IMR-90 (cell line): ENCODE data around the gene NEGR1. TPM values are rescaled to one million over a fixed set of nuclear protein-coding genes. Genes with fewer than 3 reads are reported as not detected.

Experiments
- ATAC-seq: fragments of 200-7000 bp; cut with Tn5 transposase; 2 replicates; pipeline ENCODE4 v1.9.1; 2020; ENCODE audit warnings: low read depth, mild to moderate bottlenecking, moderate library complexity
- BruUV-seq: library from RNA; stranded (reverse); fragments of 400-500 nt; replicated peaks from 2 replicates; lab custom pipeline; 2021; lab: Mats Ljungman, UMichigan
- CTCF ChIA-PET: fragments of 300-600 bp; formaldehyde crosslinking; extraction: SDS; loops from one replicate; lab custom pipeline; 2021; ENCODE audit warnings: antibody characterized with exemption; lab: Yijun Ruan, JAX
- POLR2A ChIA-PET: fragments of 300-600 bp; sonication (Branson Sonifier 250); formaldehyde crosslinking; loops from one replicate; lab custom pipeline; 2022; ENCODE audit warnings: antibody characterized with exemption; ENCODE audit not compliant: unreplicated experiment; lab: Charles Lee
- DNase-seq: peaks from one replicate; pipeline ENCODE4 v3.0.0; 2013
- H2AFZ ChIP-seq: replicated peaks from 2 replicates; pipeline ENCODE3; 2013; ENCODE audit warnings: low read length, mild to moderate bottlenecking; ENCODE audit not compliant: poor library complexity
- H2AK5ac ChIP-seq: 2 replicates; pipeline ENCODE4 v1.6.1; 2013; ENCODE audit warnings: low read depth, low read length, inconsistent platforms
- H2AK9ac ChIP-seq: replicated peaks from 2 replicates; pipeline ENCODE3; 2013; ENCODE audit warnings: mild to moderate bottlenecking, low read depth, low read length, moderate library complexity; ENCODE audit not compliant: poor library complexity
- H2BK120ac ChIP-seq: 2 replicates; pipeline ENCODE4 v1.6.1; 2013; ENCODE audit warnings: low read depth, low read length, inconsistent platforms
- H2BK15ac ChIP-seq: 3 replicates; pipeline ENCODE4 v1.6.1; 2013; ENCODE audit warnings: low read depth, low read length, inconsistent platforms
- H2BK20ac ChIP-seq: 2 replicates; pipeline ENCODE4 v1.6.1; 2013; ENCODE audit warnings: low read depth, mild to moderate bottlenecking, inconsistent platforms, low read length, moderate library complexity
- H2BK5ac ChIP-seq: 2 replicates; pipeline ENCODE4 v1.6.1; 2013; ENCODE audit warnings: mild to moderate bottlenecking, low read depth, low read length, inconsistent platforms; ENCODE audit not compliant: poor library complexity, severe bottlenecking
- H3K14ac ChIP-seq: replicated peaks from 2 replicates; pipeline ENCODE4 v1.6.1; 2013; ENCODE audit warnings: low read depth, low read length, inconsistent platforms
- H3K18ac ChIP-seq: 2 replicates; pipeline ENCODE4 v1.6.1; 2013; ENCODE audit warnings: low read depth, low read length, control low read depth
- H3K23ac ChIP-seq: 2 replicates; pipeline ENCODE4 v1.6.1; 2013; ENCODE audit warnings: low read depth, low read length, inconsistent platforms
- H3K27ac ChIP-seq: 2 replicates; pipeline ENCODE4 v1.5.1; 2013; ENCODE audit warnings: mild to moderate bottlenecking, control low read depth, low read length; ENCODE audit not compliant: insufficient read depth
- H3K27me3 ChIP-seq: 2 replicates; pipeline ENCODE4 v1.6.1; 2013; ENCODE audit warnings: low read length; ENCODE audit not compliant: control insufficient read depth, insufficient read depth
- H3K36me3 ChIP-seq: 2 replicates; pipeline ENCODE4 v1.6.1; 2013; ENCODE audit warnings: low read length, mixed read lengths; ENCODE audit not compliant: control insufficient read depth, insufficient read depth
- H3K4ac ChIP-seq: 2 replicates; pipeline ENCODE4 v1.6.1; 2013; ENCODE audit warnings: low read depth, low read length, inconsistent platforms
- H3K4me1 ChIP-seq: 2 replicates; pipeline ENCODE4 v1.6.1; 2013; ENCODE audit warnings: low read length, mixed read lengths; ENCODE audit not compliant: control insufficient read depth, insufficient read depth
- H3K4me2 ChIP-seq: 2 replicates; pipeline ENCODE4 v1.6.1; 2013; ENCODE audit warnings: low read depth, mild to moderate bottlenecking, control low read depth, low read length, moderate library complexity
- H3K4me3 ChIP-seq: 2 replicates; pipeline ENCODE4 v1.5.1; 2013; ENCODE audit warnings: low read depth, mild to moderate bottlenecking, control low read depth, low read length, moderate library complexity; ENCODE audit not compliant: insufficient read depth
- H3K56ac ChIP-seq: 2 replicates; pipeline ENCODE4 v1.6.1; 2013; ENCODE audit warnings: low read length, inconsistent platforms; ENCODE audit not compliant: insufficient read depth; ENCODE audit errors: extremely low read depth
- H3K79me1 ChIP-seq, 2 experiments: 2 replicates each; pipeline ENCODE4 v1.6.1; 2013; ENCODE audit warnings: low read length in 2 of 2, inconsistent platforms in 1 of 2, low read depth in 1 of 2
- H3K9ac ChIP-seq: 2 replicates; pipeline ENCODE4 v1.6.1; 2013; ENCODE audit warnings: low read depth, low read length, control low read depth
- H3K9me1 ChIP-seq: 2 replicates; pipeline ENCODE4 v1.6.1; 2013; ENCODE audit warnings: low read length, inconsistent platforms; ENCODE audit not compliant: insufficient read depth
- H3K9me3 ChIP-seq: 2 replicates; pipeline ENCODE4 v1.6.1; 2013; ENCODE audit warnings: low read length; ENCODE audit not compliant: control insufficient read depth, insufficient read depth
- H4K20me1 ChIP-seq: 2 replicates; pipeline ENCODE4 v1.6.1; 2013; ENCODE audit warnings: low read length, inconsistent platforms; ENCODE audit not compliant: insufficient read depth
- H4K5ac ChIP-seq: 2 replicates; pipeline ENCODE4 v1.6.1; 2013; ENCODE audit warnings: mild to moderate bottlenecking, low read depth, low read length, control low read depth
- H4K8ac ChIP-seq, 2 experiments: 2 replicates each; pipeline ENCODE4 v1.6.1; 2013; ENCODE audit warnings: low read depth in 2 of 2, low read length in 2 of 2, control low read depth in 1 of 2, inconsistent platforms in 1 of 2
- H4K91ac ChIP-seq: 2 replicates; pipeline ENCODE4 v1.6.1; 2013; ENCODE audit warnings: low read depth, low read length, inconsistent platforms; ENCODE audit not compliant: insufficient read depth
- CEBPB ChIP-seq: IDR thresholded peaks from 2 replicates; pipeline ENCODE4 v1.6.1; 2012; ENCODE audit warnings: low read depth, low read length, improper control_type of control experiment
- FOS ChIP-seq: fragments of 150-350 bp; IDR thresholded peaks from 2 replicates; pipeline ENCODE4 v1.6.1; 2016; ENCODE audit warnings: low read depth, low read length
- NFE2L2 ChIP-seq: fragments of 150-350 bp; IDR thresholded peaks from 2 replicates; pipeline ENCODE4 v1.6.1; 2016; ENCODE audit warnings: low read depth, mild to moderate bottlenecking, low read length
- RFX5 ChIP-seq: IDR thresholded peaks from 2 replicates; pipeline ENCODE4 v1.8.0; 2012; ENCODE audit warnings: low read depth, mild to moderate bottlenecking, low read length, moderate library complexity
- USF2 ChIP-seq: fragments of 150-350 bp; IDR thresholded peaks from 2 replicates; pipeline ENCODE4 v1.6.1; 2017; ENCODE audit warnings: mild to moderate bottlenecking, antibody characterized with exemption, low read length, low read depth
- WGBS, 2 experiments: methylation state at CpG; one replicate each; pipeline versions ENCODE4 v1.1.5 to v1.1.7; 2013; ENCODE audit warnings: missing lambda C conversion rate in 2 of 2; ENCODE audit not compliant: insufficient read length in 1 of 2; ENCODE audit errors: extremely low coverage in 2 of 2; 5-methylcytosine and 5-hydroxymethylcytosine counted together
- dilution Hi-C: fragments of 300-500 bp; cut with HindIII; formaldehyde crosslinking; loops from one replicate; pipeline ENCODE4 v1.14.3; 2018; ENCODE audit warnings: low sequenced_read_pairs; ENCODE audit not compliant: unreplicated experiment
- in situ Hi-C: fragments of 300-500 bp; cut with MboI; formaldehyde crosslinking; loops from 3 replicates; pipeline ENCODE4 v1.14.3; 2019; ENCODE audit warnings: low sequenced_read_pairs, inconsistent platforms, mixed read lengths
- intact Hi-C: fragments of 100-400 bp; cut with micrococcal nuclease; formaldehyde crosslinking; loops from 2 replicates; pipeline ENCODE4 v1.10.0; 2022
- polyA plus RNA-seq, 3 experiments: library from polyadenylated mRNA; depleted of rRNA; stranded (reverse); fragments of >200 nt; gene quantifications; 2 replicates each; pipeline ENCODE4 v1.2.3, GENCODE V29; 2012; ENCODE audit warnings: low replicate concordance in 1 of 3
- total RNA-seq: library from RNA; depleted of rRNA; stranded (reverse); fragments of >200 nt; gene quantifications from 2 replicates; pipeline ENCODE4 v1.2.3, GENCODE V29; 2012

NEGR1 gene
- total and polyA plus RNA-seq, 2 of the 4 experiments (the other 2 are of a cell fraction): 5.1 to 9.1 TPM

DNA sequence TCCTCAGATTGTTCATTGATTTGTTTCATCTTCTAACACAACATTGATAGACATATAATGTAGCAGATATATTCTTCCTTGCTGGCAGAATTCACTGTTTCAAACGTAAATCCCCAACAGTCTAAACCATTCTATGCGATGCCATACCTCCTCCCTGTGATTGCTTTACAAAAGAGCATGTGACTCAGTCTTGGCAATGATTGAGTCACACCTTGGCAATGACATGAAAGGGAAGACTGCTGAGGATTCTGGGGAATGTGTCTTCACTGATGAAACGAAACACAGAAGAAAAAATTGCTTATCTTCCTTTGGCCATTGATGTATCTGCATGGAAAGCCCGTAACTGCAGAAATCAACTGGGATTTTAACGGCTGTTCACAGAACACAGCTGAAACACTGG lies 791.9 kb downstream of the NEGR1 start:
- Histone ChIP-seq H3K14ac (no peak overlapping the region), H3K18ac (no peak overlapping the region), H3K4me3 (no peak overlapping the region), H4K8ac (no peak overlapping the region), H2AFZ (peak overlapping the region; percentile 45), H2BK120ac (no peak overlapping the region), H3K27ac (no peak overlapping the region), H3K56ac (no peak overlapping the region), H4K20me1 (no peaks in the 10 kb centered on the region), H3K4ac (no peak overlapping the region), H3K9ac (no peak overlapping the region), H2BK20ac (no peak overlapping the region), H3K9me3 (no peaks in the 10 kb centered on the region), H2AK9ac (no peak overlapping the region), H3K4me2 (no peak overlapping the region), H3K9me1 (no peaks in the 10 kb centered on the region), H2BK5ac (no peak overlapping the region), H3K4me1 (peaks cover 2% of the 10 kb centered on the region; the same call in 1 of the 2 replicates), H3K27me3 (no peaks in the 10 kb centered on the region), H2AK5ac (no peak overlapping the region), H3K36me3 (no peaks in the 10 kb centered on the region), H4K5ac (no peak overlapping the region), H3K23ac (no peak overlapping the region), H3K79me1 (no peaks in the 10 kb centered on the region; a peak in 1 of 4 replicates), H2BK15ac (no peak overlapping the region), H4K91ac (no peak overlapping the region)
- ATAC-seq: no peak
- dilution Hi-C loops: no loop called here
- BruUV-seq: no TSS peak
- 63% methylated on average over 2 of the region's 5 CpGs; no CpG with 5 or more reads in 1 of the 2 experiments for WGBS, 2 experiments
- in situ Hi-C loops: no loop called here
- intact Hi-C loops: no loop called here
- peak; percentile 63 for DNase-seq
- ChIA-PET CTCF (no interaction called here), POLR2A (no interaction called here)
- TF ChIP-seq CEBPB: 0 out of 2 replicates have a peak, but pooled peaks have one; percentile 34
- TF ChIP-seq RFX5: no peak
- 0 out of 2 replicates have a peak, but pooled peaks have one; percentile 30 for TF ChIP-seq USF2
- TF ChIP-seq FOS: no peak
- TF ChIP-seq NFE2L2: no peak
